Activated CD8-positive, alpha-beta memory T cell treated with anti-CD3 and anti-CD28 coated beads for 48 hours (primary cell): ENCODE measurements around the gene AUH.

Source experiments
- DNase-seq, 3 experiments: peaks; one replicate each; pipeline ENCODE4 v3.0.0-alpha.2; 2020; ENCODE audit warnings: low read depth in 2 of 3, low spot score in 2 of 3

Gene AUH

DNA sequence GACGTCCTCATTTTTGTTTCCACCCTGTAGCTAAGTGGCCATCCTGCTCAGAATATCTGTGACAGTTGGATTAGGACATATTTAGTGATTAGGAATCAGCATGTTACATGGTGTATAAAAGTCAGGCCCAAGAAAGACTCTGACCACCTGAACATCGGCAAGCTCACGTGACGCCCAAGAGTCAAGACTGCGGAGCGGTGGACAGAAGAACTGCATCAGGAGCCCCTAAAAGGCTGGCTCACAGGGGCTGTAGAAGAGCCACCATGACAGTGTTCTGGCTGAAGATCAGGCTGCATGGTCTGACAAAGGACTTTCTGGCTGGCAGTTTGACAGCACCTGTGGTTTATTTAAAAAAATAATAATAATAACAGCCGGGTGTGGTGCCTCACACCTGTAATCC is 185.3 kb downstream of the AUH start:
- DNase-seq, result no peak

DNA sequence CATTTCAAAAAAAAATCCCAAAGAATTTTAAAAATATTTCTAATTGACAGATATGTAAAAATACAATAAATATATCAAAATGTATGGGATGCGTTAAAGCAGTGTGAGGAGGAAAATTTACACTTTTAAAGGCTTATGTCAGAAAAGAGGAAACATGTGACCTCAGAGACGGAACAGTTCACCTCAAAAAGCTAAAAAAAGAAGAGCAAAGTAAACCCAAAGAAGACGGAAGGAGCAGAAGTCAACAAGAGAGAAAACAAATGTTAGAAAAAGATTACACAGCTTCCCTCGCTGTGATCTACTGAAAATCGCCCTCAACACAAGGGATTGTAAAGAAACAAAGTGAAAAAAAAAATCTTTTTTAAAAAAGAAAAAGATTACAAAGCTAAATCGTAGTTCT is 186.9 kb downstream of the AUH start:
- DNase-seq, result no peak

DNA sequence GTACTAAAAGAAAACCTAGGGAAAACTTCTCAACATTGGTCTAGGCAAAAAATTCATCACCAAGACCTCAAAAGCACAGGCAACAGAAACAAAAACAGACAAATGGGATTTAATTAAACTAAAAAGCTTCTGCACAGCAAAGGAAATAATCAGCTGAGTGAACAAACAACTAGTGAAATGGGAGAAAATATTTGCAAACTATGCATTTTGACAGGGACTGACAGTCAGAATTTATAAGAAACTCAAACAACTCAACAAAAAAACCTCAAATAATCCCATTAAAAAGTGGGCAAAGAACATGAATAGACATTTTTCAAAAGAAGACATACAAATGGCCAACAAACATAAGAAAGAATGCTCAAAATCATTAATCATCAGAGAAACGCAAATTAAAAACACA is 189.4 kb downstream of the AUH start:
- no peak for DNase-seq

DNA sequence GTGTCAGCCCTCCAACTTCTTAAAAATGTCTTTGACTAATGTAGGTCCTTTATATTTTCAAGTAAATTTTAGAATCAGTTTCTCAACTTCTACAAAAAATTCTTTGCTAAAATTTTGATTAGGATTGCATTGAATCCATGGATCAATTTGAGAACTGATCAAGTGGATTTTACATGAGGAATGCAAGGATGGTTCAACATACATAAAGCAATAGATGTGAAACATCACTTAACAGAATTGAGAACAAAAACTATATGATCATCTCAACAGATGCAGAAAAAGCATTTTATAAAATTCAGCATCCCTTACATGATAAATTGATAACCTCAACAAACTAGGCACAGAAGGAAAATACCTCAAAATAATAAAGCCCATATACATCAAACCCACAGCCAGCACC is 190.8 kb downstream of the AUH start:
- DNase-seq, result no peak

DNA sequence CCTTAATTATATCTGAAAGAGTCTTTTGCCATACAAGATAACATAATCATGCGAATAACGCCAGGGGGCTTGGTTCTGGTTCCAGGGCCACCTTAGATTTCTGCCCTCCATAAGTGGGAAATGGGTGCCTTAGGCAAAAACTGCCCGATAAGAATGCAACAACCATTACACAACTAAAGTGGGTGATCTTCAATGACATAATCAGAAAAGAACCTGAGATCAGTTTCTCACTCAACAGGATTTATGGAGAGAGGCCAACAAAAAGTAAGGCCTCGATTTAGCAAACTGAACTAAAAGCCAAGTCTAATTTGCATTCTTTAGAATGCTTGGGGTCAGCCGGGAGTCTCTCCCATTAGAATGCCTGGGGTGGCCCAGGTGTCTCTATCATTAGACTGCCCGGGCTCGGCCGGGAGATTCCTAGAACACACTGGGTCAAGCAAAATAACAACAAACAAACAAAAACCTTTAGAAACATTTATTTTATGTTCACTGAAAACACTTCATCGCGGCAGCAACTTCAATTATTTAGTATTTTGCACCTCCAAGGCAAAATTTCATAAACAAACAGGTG is 194.8 kb downstream of the AUH start:
- DNase-seq, result no peak

DNA sequence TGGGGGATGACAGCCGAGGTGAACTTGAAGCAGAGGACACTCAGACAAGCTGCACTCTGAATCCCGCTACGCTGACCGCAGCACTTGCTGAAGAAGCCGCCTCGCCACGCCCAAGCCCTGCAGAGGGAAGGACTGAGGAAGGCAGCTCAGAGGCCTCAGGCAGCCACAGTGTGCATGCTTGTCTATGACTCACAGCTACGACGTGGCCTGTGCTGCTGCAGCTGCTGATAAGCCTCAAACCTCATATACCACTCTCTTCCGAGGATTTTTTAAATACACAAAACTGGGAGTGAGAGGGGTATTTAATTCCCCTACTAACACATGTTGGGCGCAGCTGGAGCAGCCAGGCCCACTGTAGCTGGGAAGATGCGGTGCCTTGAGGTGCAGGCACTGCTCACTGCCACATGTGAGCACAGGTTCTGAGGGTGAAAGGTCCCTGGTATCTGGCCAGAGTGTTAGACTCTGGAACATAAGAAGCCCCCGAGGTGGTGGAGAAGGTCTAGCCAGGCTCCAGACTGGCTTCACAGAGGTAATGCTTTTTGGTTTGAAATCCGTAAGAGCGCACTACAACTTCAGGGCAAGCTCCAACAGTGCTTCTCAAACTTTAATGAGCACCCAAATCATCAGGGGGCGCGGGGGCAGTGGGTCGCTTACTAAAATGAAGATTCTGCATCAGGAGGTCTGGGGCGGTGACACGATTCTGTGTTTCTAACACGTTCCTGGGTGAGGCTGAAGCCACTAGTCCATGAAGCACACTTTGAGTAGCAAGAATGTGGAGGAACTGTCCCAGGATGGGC is 196.8 kb downstream of the AUH start:
- DNase-seq, result peak in 1 of 3 experiments; percentile 74
